DMS79 treated with DMSO at 0.1 percent for 48 hours (cell line): Measurements from ENCODE around the gene ZBED4.

Experiments used
- DNase-seq: peaks from one replicate; lab custom pipeline; 2025; lab: John Stamatoyannopoulos, UW

The ZBED4 gene

GRCh38 chr22:49825944-49826602 is 27.6 kb upstream of the ZBED4 start:
- no peak for DNase-seq

- no peak for DNase-seq
Measured at GRCh38 chr22:49826603-49827270, 26.9 kb upstream of the ZBED4 start.

DNA sequence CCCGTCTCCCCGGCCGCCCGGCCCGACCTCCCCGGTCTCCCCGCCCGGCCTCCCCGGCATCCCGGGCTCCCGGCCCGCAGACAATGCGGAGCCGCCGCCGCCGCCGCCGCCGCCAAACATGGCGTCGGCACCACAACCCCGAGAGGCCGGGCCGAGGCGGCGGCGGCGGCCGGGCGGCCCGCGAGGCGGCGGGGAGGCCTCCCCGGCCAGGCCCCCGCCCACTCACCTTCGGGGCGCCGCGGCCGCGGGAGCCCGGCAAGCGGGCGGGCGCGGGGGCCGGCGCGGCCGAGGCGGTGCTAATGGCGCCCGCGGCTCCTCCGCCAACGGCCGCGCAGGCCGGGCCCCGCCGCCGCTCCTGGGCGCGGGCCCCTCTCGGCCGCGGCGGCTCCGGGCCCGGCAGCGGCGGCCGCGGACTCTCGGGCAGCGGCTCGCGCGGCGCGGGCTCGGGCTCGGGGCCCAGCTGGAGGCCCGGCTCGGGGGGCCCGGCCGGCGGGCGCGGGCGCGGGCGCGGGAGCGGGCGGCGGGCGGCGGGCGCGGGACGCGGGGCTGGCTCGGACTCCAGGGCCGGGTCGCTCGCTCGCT is 26.3 kb upstream of the ZBED4 start:
- DNase-seq: no peak

GRCh38 chr22:49827853-49828598 is 25.6 kb upstream of the ZBED4 start, which contains the start of gene BRD1:
Gene BRD1, minus strand, starts transcription at chr22:49827873. Its CDS starts 3,556 bp downstream, at chr22:49824317.
- peak; percentile 11 for DNase-seq

GRCh38 chr22:49828599-49828965 is 25.1 kb upstream of the ZBED4 start:
- DNase-seq: no peak

DNA sequence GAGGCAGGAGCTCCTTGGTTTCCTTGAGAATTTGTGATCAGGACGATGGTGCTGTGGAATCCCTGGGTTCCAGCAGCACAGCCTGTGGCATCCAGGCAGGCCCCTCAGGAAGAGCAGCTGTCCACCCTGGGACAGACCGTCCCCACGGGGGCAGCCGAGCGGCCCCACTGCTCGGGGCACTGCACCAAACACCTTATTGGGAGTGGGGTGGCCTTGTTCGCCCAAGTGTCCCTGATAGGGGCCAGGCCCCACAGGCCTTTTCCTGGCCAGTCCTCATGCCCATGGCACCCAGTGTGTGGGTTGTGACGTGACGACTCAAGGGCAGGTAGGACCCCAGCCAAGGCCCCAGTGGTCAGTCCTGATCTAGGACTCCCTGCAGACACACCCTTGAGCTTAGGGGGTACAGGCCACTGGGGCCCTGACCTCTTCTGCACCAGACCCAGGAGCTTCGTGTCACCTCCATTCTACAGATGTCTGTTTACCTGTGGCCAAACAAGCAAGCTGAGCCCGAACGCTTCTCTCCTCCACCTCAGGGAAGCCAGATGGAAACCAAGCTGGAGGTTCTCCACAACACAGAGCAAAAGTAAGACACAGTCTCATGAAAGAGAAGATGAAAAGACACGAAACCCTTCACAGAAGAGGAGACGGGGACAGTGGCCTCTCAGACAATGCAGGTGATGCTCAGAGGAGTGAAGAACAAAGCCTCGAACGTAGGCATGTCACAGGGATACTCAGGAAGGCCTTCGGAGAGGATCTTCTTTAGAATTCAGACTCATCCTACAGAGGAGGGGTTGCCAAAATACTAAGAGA is 24.4 kb upstream of the ZBED4 start:
- no peak for DNase-seq

- DNase-seq: no peak
Measured at GRCh38 chr22:49833340-49834007, 20.2 kb upstream of the ZBED4 start.

DNA sequence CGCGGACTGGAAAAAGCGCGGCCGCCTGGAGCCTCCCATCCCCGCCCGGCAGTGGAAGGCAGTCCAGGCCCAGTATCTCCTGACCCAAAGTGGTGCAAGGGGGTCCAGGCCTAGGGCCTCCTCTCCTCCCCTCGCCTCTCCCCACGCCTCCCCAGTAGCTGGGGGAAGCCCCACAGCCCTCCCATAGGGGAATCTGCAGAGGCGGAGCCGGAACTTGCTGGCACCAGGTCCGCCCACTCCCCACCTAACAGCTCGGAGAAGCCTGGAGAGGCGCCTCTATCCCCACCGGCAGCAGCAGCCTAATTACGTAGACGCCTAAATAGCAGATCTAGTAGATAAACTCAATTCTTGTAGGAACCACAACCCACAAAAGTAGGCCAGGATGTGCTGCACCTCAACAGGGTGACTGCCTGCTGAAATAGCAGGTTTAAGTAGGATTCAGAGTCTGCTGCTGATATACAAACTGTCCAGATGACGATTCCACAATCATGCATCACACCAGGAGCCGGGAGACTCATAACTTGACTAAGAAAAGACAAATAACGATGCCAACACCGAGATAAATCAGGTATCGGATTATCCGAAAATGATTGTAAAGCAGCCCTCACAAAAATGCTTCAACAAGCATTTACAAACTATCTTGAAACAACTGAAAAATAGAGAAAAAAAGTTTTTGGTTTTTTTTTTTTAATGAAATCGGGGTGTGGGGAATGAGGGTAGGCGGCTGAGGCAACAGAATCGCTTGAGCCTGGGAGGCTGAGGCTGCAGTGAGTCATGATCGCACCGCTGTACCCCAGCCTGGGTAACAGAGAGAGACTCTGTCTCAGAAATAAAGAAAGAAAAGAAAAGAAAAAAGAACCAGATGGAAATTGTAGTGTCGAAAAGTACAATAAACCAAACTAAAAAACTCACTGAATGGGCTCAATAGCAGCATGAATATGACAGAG is 14.6 kb upstream of the ZBED4 start:
- no peak for DNase-seq

- no peak for DNase-seq
Measured at GRCh38 chr22:49845241-49845640, 8.4 kb upstream of the ZBED4 start.

GRCh38 chr22:49845666-49846459 is 7.8 kb upstream of the ZBED4 start:
- DNase-seq: no peak

GRCh38 chr22:49847751-49848689 is 5.6 kb upstream of the ZBED4 start:
- DNase-seq: no peak

- no peak for DNase-seq
Measured at GRCh38 chr22:49848690-49849160, 4.9 kb upstream of the ZBED4 start.

GRCh38 chr22:49849161-49850020 is 4.3 kb upstream of the ZBED4 start:
- DNase-seq: no peak

GRCh38 chr22:49850021-49850911 is 3.4 kb upstream of the ZBED4 start:
- DNase-seq: no peak

- no peak for DNase-seq
Measured at GRCh38 chr22:49850959-49851802, 2.5 kb upstream of the ZBED4 start.
